ENCODE data around the gene ANKRD33B.

The ANKRD33B gene

DNA sequence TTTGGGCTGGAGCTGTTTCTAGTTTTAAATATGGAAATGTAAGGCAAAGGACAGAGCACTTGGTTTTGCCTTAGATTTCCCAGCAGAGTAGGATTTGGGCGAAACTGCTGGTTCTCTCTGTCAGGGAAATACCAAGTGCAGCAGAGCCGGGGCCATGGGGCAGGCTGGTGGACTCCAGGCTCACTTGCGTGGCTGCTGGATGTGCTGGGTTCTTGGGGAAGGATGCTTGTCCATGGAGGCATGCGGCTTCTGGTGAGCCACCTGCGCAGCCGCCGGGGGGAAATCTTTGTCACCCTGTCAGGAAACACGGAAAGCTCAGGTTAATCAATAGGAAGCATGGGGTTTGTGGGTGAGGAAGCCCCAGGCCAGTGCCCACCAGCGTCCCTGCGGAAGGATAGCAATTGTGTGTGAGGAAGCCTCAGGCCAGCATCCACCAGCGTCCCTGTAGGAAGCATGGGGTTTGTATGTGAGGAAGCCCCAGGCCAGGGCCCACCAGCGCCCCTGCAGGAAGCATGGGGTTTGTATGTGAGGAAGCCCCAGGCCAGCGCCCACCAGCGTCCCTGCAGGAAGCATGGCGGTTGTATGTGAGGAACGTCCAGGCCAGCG, 117.1 kb downstream of the ANKRD33B start:
- no peak for DNase-seq

DNA sequence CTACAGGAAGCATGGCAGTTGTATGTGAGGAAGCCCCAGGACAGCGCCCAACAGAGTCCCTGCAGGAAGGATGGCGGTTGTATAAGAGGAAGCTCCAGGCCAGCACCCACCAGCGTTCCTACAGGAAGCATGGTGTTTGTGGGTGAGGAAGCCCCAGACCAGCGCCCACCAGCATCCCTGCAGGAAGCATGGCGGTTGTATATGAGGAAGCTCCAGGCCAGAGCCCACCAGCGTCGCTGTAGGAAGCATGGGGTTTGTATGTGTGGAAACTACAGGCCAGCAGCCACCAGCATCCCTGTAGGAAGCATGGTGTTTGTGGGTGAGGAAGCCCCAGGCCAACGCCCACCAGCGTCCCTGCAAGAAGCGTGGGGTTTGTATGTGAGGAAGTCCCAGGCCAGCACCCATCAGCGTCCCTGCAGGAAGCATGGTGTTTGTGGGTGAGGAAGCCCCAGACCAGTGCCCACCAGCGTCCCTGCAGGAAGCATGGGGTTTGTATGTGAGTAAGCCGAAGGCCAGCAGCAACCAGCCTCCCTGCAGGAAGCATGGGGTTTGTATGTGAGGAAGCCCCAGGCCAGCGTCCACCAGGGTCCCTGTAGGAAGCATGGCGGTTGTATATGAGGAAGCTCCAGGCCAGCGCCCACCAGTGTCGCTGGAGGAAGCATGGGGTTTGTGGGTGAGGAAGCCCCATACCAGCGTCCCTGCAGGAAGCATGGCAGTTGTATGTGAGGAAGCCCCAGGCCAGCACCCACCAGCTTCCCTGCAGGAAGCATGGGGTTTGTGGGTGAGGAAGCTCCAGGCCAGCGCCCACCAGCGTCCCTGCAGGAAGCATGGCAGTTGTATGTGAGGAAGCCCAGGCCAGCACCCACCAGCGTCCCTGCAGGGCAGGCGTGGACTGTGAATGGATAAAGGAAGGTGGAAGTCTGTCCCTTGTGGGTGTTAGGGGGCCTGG, 118.1 kb downstream of the ANKRD33B start:
- DNase-seq = no peak

DNA sequence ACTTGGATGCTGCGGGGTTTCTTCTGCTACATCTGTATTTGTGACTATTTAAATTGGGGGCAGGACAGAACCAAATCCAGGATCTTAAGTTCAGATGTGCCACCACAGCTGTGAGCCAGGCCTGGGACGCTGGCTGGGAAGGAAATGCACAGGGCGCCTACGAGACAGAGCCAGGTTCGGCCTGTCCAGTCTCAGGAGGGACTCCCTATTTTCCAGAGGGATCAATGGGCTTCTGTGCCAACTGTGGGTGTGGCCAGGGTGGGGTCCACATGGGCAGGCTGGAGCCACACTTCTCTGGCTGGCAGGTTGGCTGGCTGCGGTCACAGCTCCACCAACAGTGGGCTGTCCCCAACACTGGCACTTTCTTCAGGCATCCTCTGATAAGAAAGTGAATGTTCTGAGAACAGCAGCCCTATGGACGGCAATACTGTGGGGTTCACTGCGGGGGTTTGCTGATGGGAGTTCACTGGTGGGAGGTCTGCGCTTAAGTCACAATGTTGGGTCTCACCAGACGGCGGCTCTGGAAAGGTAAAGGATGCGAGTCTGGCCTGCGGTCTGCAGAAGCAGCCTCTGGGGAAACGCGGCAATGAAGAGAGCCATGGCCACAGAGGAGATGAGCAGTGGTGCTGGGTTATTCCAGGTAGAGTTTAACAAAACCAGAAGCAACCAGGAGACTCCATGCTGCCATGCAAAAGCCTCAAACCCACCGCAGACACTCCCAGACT, 119.1 kb downstream of the ANKRD33B start:
- DNase-seq = no peak

DNA sequence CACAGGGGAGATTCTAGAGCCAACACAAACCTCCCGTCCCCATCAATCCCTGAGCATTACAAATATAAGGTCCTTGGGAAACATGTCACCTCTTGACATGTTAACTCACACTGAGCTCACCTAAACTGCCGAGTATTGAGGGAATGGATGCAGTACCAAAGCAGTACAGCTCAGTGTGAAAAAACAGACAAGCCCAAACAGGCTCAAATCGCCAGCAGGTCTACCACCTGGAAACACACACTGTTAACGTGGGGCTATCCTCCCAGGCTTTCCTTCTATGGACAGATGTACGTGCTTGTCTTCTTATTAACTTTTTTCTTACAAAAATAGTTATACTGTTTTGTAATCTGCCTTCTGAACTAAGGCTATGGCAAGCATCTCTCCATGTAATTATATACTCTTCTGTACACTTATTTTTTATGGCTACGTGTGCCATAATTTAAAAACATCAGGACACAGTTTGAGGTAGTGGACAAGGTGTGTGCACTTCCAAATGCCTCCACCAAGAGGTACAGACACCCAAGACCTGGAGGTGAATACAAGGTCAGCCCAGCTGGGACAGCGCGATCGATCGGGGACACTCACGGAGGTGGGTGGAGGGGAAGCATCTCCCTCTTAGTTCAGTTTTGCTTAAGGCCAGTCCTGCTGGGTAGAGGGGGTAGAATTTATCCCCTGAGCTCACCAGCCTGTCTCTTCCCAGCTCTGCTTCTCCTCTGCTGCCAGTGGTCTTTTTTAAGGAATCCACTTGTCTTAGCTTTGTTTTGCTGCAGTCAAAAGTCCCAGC, 120.6 kb downstream of the ANKRD33B start:
- DNase-seq = no peak

DNA sequence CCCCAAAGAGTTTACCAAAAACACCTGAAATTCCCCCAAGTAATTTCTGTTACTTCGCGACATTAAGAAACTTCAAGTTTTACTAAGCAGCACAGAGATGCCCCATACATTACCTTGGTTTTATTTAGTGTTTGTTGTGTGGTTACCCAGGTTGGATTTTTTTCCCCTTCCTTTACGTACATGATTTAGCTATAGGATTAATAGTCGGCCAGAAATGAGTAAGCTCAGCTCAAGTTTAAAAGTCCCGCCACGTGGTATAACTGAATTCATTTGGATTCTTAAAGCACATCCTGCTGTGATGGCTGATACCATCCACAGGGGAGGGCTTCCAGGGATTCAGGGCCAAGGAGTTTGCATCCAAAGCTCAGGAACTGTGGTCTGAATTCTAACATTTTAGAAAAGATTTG, 121.2 kb downstream of the ANKRD33B start:
- no peak for DNase-seq

DNA sequence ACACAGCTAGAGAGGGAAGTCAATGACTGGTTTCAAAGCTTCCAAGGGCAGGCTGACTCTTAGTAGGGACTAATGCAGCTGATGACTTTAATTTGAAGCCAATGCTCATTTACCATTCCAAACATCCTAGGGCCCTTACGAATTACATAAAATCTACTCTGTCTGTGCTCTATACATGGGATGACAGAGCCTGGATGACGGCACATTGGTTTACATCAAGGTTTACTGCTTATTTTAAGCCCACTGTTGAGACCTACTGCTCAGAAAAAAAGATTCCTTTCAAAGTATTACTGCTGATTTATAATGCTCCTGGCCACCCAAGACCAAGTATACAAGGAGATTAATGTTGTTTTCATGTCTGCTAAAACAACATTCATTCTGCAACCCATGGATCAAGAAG, 123.0 kb downstream of the ANKRD33B start:
- DNase-seq = no peak

DNA sequence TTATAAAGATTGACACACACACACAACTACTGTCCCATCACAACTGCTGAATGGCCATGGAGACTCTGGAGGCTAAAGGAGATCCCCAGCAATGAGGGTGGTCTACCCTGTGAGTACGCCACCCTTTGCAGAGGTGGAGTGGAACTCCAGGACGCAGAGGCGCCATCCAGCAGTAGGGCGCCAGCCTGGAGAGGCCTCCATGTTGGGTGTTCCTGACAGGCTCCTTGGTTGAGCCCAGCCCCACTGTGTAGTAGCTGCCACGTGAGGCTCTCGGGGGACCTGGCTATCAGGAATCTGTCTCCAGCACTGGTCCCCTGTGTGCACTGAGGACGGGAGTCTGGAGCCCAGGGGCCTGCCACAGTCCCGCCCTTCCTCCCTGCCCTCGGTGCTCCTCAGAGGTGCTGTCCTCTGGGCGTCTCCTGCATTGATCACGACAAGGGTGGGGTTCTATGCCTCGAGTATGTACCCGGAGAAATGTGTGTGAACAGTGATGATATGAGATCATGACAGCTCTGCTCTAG, 124.8 kb downstream of the ANKRD33B start:
- DNase-seq = no peak

DNA sequence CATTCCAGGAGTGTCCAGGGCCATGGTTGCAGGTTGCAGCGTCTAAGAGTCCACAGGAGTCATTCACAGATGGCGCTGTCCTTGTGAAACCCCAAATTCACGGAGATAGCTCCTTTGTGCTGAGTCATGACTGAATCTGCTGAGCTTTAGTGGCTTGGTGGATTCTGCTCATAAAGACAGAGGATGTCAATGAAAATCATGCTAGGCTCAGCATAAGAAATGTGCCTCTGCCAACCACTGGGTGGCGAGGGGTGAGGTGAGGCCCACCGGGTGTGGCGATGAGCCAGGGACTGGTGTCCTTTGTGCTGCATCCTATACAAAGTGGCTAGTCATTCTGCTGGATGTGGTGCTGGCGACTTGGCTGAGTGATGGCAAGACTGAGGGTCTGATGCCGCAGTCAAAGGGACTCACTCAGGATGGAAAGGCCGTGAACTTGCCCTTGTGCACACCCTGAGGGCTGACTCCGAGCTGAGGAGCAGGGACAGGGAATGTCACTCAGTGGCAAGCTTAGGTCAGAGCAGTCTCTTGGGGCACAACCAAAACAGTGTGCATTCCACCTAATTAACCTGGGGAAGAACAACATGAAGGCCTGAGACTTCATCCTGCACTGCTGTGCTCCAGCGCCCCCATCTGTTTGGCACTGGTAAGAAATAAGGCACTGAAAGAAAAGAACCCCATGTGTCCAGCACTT, 125.7 kb downstream of the ANKRD33B start:
- peak; percentile 53 for DNase-seq

DNA sequence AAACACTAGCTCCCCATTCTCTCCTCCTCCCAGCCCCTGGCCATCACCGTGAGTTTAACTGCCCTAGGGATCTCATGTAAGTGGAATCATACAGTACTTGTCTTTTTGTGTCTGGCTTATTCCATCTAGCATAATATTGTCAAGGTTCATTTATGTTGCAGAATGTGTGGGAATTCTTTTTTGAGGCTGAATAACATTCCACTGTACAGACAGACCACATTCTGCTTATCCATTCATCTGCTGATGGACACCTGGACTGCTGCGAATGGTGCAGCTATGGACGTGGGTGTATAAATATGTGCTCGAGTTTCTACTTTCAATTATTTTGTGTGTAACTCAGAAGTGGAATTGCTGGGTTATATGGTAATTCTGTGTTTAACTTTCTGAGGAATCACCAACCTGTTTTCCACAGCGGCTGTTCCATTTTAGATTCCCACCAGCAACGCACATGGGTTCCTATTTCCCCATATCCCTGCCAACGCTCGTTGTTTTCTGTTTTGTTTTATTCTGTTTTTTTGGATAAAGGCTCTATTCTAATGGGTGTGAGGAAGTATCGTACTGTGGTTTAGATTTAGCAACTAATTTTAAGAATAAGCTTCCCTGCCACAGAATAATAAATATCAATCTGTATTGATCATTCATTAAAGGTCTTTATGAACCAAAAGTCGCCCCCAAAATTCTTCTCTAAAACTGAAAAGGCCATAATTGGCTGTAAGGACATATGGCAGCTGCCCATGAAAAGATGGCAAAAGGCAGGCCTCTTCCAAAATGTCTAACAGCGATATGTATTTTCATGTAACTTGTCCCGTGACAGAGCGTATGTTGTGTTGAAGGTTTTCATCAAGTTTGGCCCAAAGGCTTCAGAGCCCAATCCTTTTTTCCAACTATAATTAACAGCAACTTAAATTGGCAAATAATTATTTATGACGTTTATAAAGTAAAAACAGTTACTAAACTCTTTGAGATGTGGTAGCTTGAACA, 126.9 kb downstream of the ANKRD33B start:
- DNase-seq = no peak

DNA sequence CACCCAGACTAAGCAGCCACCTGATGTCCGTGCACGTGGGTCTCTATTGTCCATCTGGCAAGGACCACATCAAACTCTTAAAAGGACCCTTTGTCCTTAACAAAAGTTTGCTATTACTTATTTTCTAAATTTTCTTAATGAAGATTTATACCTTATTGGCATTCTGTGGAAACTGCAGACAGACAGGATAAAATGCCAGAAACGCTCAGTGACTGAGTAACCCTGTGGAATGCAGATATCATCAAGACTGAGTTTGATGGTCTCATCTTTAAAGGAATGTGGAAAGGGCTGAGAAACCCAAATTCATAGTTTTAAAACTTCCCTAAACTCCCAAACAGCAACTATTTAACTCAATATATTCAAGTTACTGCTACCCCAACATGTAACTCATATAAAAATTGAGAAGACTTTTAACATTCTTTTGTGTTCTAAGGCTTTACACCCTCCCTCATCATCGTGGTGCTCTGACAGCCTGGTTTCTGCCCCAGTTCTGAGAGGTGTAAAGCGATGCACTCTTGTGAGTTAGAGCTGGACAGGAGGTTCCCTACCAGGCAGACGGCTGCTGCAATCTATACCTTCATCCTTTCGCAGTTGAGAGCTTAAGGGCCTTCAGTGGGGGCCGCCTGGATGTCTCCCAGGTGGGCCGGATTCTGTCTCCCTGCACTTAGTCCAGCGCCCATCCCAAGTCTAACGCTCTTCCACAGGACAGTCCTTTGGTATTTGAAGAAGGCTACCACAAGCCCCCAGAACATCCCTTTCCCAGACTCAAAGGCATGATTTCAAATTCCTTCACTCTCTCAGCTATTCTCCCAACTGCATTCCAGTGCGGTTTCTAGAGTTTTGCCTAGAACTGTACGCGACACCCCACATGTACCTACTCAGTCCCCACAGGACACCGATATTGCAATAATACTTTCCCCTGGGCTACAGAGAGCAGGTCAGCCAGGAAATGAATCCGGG, 128.2 kb downstream of the ANKRD33B start:
- DNase-seq = peak; percentile 87

DNA sequence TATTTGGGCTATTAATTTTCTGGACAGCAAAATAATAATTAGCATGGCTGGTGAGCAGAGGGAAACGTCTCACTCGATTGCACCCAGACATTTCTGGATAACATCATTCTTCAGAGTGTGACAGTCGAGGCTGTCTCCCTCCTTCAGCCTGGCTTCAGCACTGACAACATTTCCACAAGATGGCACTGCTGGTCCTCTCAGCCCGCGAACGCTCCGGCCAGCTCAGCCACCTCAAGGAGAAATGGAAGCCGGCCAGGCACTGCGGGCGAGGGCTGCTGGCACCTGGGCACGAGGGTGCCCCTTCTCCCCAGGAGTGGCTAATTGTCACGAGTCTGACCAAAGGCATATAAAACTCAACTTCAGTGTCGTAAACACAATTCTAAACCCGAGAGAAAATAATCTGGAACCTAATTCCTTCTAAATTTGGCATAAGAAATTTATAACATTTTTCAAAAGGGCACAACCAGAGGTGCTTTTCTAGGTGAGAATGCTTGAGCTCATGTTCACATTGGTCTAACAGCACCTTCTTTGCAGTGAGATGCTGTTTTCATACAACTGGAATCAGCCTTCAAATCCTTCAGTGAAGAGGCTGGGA, 131.3 kb downstream of the ANKRD33B start:
- peak; percentile 57 for DNase-seq

DNA sequence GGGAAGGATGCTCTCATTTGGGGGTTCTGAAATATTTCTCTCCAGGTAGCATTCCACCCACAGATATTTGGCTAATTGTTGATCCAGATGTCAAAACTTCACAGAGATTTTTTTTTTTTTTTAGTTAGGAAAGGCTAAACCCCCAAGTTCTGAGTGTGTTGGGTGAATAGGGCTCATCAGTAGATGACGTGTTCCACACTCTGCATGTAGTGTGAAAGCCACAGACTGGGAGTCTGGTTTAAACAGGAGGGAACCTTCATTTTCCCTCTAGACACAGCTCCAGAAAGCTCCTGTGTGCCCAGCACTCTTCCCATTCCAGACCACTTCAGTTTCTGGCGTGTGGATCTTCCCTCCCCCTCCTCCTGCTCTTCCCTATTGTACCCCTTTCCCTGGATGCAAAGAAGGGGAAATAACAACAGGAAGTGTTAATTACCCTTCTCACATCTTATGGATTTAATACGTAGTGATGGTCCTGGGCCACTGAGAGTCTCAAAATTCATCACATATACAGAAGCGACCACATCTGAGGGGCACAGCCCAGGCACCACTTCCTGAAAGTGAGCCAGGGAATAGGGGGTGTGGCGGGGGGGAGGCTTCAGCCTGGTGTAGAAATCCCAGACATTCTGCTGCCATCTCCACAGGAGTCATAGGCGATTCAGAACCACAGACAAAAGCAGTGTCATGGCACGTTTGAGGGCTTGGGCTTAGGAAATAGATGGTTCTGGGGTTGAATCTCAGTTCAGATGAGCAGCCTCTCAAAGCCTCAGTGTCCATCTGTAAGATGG, 132.1 kb downstream of the ANKRD33B start:
- no peak for DNase-seq

DNA sequence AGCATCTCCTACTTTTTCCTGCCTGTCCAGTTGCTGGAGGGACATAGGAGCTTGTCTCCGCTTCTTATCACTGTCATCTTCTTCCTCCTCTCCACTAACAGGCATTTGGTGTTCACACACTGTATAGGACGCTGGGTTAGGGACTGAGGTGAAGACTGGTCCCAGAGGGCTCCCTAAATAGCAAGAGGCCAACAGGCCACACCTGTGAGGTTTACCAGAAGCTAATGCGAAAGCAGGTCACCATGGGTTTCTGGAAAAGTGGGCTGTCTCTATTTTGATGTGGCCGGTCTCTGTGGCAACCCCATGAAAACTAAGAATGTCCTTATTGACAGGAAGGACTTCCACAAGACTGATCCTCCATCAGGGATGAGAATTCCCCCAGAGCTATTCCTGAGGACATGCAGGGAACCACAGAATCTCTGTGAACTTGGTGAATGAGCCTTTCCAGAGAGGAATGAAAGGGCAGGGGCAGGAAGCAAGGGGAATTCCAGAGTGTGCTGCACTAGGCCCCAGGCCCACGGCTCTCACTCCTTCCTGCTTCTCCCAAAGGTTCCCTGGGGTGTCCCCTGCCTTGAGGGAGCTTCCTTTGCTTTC, 135.5 kb downstream of the ANKRD33B start:
- no peak for DNase-seq

DNA sequence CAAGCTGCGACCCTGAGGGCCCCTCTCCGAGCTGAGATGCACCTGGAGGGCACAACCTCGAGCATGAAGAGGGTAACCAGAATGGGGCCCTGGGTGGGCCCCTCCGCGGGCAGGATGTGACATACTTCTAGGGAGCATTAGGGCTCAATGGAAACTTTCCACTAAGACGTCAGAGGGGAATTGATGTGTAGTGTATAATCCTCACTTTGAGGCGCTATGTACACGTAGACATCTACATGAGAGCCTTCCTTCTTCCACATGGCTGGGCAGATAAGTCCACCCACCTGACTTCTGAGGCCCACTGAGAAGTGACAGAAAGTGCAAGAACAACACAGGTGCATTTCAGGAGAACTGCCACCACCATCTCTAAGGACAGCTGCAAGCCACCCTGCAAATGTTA, 136.1 kb downstream of the ANKRD33B start:
- no peak for DNase-seq

DNA sequence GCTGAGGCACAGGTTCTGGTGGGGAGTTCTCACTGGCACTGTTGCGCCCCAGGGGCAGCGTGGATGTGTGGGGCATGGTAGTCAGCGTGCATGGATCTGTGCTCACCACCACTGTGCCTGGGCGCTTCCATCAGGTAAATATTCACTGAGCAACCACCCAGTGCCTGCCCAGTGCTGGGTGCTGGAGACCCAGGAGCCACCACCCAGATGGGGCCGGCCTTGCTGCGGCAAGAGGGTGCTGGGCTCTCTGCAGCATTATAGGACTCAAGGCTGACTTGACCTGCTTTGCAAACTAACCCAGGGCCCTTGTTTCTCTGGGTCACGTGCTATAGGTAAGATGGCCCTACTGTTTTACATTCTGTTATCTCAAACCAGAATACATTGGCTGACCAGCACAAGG, 136.6 kb downstream of the ANKRD33B start:
- no peak for DNase-seq

DNA sequence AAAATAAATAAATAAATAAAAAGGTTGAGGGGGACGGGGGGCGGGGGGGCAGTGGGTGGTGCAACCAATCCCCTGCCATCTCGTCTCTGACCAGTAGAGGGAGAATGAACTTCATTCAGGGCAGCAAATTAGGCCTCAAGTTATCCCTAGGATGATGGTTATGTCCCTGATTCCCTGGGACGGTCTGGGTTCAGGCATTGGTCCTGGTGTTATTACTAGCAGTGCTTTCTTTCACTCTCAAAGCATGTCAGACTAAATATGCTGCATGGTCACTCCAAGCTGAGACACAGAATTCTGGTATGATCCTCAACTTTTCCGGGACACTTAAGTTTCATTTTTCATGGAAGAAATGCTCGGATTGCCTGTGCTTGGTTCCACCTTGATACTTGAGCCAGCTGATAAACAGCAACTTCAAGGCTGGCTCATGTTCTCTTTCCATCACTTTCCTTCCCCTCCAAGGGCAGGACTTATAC, 137.7 kb downstream of the ANKRD33B start:
- DNase-seq = no peak

DNA sequence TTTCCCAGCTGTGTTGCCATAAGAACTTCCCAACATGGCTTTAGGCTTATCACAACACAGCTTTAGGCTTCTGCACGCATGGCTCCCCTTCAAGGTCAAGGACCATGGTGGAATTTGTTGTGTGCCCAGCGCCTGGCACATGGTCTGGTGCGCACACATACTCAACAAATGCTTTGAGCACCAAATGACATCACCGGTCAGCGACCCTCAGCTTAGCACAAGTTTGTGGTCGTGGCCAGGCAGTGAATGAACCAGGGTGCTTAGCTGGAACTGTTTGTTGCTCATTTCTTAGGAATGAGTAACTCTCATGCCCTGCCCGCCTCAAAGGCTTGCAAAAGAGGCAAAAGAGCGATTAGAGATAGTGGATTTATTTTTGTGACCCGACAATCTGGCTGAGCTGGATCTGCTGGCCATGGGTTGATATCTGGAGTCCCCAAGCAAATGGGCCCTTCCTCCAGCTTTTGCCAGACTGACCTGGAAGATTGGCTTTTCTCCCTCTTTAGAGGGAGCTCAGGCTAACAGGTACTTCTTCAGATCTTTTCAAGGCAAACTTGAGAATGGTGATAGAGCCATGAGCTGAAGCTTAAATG, 138.3 kb downstream of the ANKRD33B start:
- peak; percentile 70 for DNase-seq
